Muscle layer of colon (tissue), 2 donors: ENCODE results near the gene FAM163A.

Experiments
- H3K27ac ChIP-seq: one replicate; pipeline ENCODE4 v1.7.0; 2013; ENCODE audit warnings: low read depth, mild to moderate bottlenecking, low read length, moderate library complexity
- H3K27me3 ChIP-seq, 2 donors: one replicate each; pipeline ENCODE4 v1.7.0; 2013; ENCODE audit warnings: low read length in 2 of 2, mild to moderate bottlenecking in 2 of 2; ENCODE audit not compliant: insufficient read depth in 2 of 2, control insufficient read depth in 1 of 2
- H3K36me3 ChIP-seq: one replicate; pipeline ENCODE4 v1.7.0; 2013; ENCODE audit warnings: mild to moderate bottlenecking, low read length; ENCODE audit not compliant: insufficient read depth
- H3K4me1 ChIP-seq: one replicate; pipeline ENCODE4 v1.7.0; 2013; ENCODE audit warnings: mild to moderate bottlenecking, low read length; ENCODE audit not compliant: insufficient read depth
- H3K4me3 ChIP-seq, 2 donors: one replicate each; pipeline ENCODE4 v1.7.0; 2013; ENCODE audit warnings: low read length in 2 of 2, low read depth in 1 of 2, mild to moderate bottlenecking in 1 of 2, moderate library complexity in 1 of 2
- H3K9ac ChIP-seq: one replicate; pipeline ENCODE4 v1.7.0; 2013; ENCODE audit warnings: low read length
- H3K9me3 ChIP-seq: one replicate; pipeline ENCODE4 v1.7.0; 2013; ENCODE audit warnings: mild to moderate bottlenecking, low read length
- donor health status: abdominal sarcoma.
- donor health status: Adenocarcinoma of cecum.

FAM163A gene

DNA sequence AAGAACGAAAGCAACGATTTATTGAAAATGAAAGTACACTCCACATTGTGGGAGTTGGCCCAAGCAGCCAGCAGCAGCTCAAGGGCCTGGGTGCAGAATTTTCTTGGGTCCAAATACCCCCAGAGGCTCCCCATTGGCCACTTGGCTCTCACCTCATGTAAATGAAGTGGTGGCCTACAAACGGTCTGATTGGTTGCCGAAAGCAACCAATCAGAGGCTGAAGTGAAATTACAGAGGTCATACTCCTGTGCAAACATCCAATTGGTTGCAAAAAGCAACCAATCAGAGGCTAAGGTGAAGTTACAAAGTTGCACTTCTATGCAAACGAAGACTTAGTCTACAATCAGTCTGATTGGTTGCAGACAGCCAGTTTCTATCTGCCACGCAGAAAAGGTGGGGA, 31.9 kb downstream of the FAM163A start:
- no peaks in the 10 kb centered on the region for H3K27me3 ChIP-seq
- H3K9ac ChIP-seq: no peak overlapping the region
- no peaks in the 10 kb centered on the region for H3K9me3 ChIP-seq
- no peaks in the 10 kb centered on the region for H3K36me3 ChIP-seq
- peaks cover 6% of the 10 kb centered on the region for H3K4me1 ChIP-seq
- no peak overlapping the region for H3K4me3 ChIP-seq
- H3K27ac ChIP-seq: no peak overlapping the region

- Histone ChIP-seq H3K27me3 (no peaks in the 10 kb centered on the region), H3K4me3 (no peak overlapping the region), H3K27ac (no peak overlapping the region), H3K9ac (no peak overlapping the region), H3K4me1 (peaks cover 10% of the 10 kb centered on the region), H3K9me3 (no peaks in the 10 kb centered on the region), H3K36me3 (no peaks in the 10 kb centered on the region)
These were observed 33.7 kb downstream of the FAM163A start for GRCh38 chr1:179776831-179777230.

- peaks cover 19% of the 10 kb centered on the region for H3K4me1 ChIP-seq
- H3K4me3 ChIP-seq: no peak overlapping the region
- no peaks in the 10 kb centered on the region for H3K9me3 ChIP-seq
- no peak overlapping the region for H3K9ac ChIP-seq
- no peaks in the 10 kb centered on the region for H3K36me3 ChIP-seq
- H3K27me3 ChIP-seq: no peaks in the 10 kb centered on the region
- H3K27ac ChIP-seq: no peak overlapping the region
These were observed 34.6 kb downstream of the FAM163A start for GRCh38 chr1:179777731-179778130.

DNA sequence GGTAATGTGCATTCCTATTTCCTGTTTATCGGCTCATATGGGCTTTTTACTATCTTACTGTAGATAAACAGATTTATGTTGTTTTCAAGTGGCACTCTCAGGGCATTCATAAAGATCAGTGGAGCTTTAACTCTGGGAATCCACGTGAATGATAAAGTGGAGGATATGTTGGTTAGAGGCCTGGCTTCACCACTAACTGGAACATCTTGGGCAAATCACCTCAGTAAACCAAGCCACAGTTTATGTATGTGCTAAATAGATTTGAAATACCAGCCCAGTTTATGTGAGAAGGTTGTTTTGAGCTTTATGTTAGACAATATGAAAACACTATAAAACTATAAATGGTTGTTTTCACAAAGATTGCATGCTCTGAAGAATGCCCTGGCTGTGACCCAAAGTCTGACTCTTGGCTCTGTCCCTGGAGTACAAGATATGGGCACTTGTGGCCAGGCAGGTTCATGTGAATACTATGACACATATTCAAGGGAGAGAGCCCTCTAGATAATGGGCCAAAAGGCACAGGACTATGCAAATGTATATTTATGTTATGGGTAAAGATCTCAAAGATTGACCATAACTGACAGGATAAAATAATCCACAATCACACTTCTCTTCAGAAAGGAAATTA, 36.7 kb downstream of the FAM163A start:
- Histone ChIP-seq H3K9me3 (no peaks in the 10 kb centered on the region), H3K9ac (no peak overlapping the region), H3K27ac (no peak overlapping the region), H3K4me1 (peaks cover 19% of the 10 kb centered on the region), H3K4me3 (no peak overlapping the region), H3K36me3 (no peaks in the 10 kb centered on the region), H3K27me3 (no peaks in the 10 kb centered on the region)

DNA sequence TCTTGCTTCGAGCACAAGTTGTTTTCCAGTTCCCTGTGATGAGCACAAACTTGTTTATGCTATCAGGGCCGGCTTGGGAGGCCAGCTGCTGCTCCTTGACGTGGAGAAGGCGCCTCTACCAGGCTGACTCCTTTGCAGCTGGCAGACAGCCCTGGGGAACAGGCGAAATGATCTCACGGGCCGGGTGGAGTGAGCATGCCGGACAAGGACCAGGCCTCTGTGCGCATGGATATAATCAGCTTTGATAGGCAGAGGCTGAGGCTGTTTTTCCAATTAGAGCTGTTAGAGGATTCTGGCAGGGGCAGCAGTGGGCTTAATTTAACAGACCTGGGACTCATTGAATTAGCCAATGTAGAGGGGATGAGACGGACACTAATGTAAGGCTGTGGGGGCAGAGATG, 38.9 kb downstream of the FAM163A start:
- H3K9me3 ChIP-seq: no peaks in the 10 kb centered on the region
- no peaks in the 10 kb centered on the region for H3K36me3 ChIP-seq
- peak overlapping the region; percentile 55 for H3K27ac ChIP-seq
- peaks cover 35% of the 10 kb centered on the region for H3K4me1 ChIP-seq
- H3K9ac ChIP-seq: no peak overlapping the region
- H3K27me3 ChIP-seq: no peaks in the 10 kb centered on the region
- H3K4me3 ChIP-seq: no peak overlapping the region

GRCh38 chr1:179785031-179785431, 41.9 kb downstream of the FAM163A start:
- H3K9me3 ChIP-seq: no peaks in the 10 kb centered on the region
- no peak overlapping the region for H3K27ac ChIP-seq
- peaks cover 35% of the 10 kb centered on the region for H3K4me1 ChIP-seq
- no peaks in the 10 kb centered on the region for H3K36me3 ChIP-seq
- no peak overlapping the region for H3K9ac ChIP-seq
- no peak overlapping the region for H3K4me3 ChIP-seq
- no peaks in the 10 kb centered on the region for H3K27me3 ChIP-seq

DNA sequence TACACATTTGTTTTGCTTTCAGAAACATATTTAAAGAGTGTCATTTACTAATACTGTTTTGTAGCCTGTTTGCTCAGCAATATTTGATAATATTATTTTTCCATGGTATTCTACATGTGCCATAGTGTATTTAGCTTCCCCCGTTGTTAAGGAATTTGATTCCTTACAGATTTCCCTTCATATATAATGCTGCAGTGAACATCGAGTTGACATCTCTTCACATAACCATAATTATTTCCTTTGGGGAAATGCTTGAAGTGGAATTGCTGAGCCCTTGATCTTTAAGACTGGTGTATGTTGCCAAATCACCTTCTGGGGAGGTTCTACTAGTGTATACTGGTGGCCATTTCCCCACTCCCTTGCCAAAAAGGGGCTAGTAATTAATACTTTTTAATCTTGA, 42.6 kb downstream of the FAM163A start:
- H3K36me3 ChIP-seq: no peaks in the 10 kb centered on the region
- no peak overlapping the region for H3K27ac ChIP-seq
- peaks cover 31% of the 10 kb centered on the region for H3K4me1 ChIP-seq
- no peaks in the 10 kb centered on the region for H3K9me3 ChIP-seq
- H3K27me3 ChIP-seq: no peaks in the 10 kb centered on the region
- no peak overlapping the region for H3K4me3 ChIP-seq
- H3K9ac ChIP-seq: no peak overlapping the region

GRCh38 chr1:179786815-179787685, 44.0 kb downstream of the FAM163A start:
- H3K9me3 ChIP-seq: no peaks in the 10 kb centered on the region
- H3K4me3 ChIP-seq: no peak overlapping the region
- no peaks in the 10 kb centered on the region for H3K27me3 ChIP-seq
- H3K4me1 ChIP-seq: peaks cover 29% of the 10 kb centered on the region
- H3K36me3 ChIP-seq: no peaks in the 10 kb centered on the region
- peak overlapping the region; percentile 45 for H3K27ac ChIP-seq
- no peak overlapping the region for H3K9ac ChIP-seq

GRCh38 chr1:179788259-179788658, 45.2 kb downstream of the FAM163A start:
- H3K4me3 ChIP-seq: no peak overlapping the region
- no peaks in the 10 kb centered on the region for H3K27me3 ChIP-seq
- H3K36me3 ChIP-seq: no peaks in the 10 kb centered on the region
- H3K9ac ChIP-seq: no peak overlapping the region
- no peak overlapping the region for H3K27ac ChIP-seq
- no peaks in the 10 kb centered on the region for H3K9me3 ChIP-seq
- H3K4me1 ChIP-seq: peaks cover 22% of the 10 kb centered on the region

- no peaks in the 10 kb centered on the region for H3K36me3 ChIP-seq
- no peaks in the 10 kb centered on the region for H3K27me3 ChIP-seq
- H3K9me3 ChIP-seq: no peaks in the 10 kb centered on the region
- no peak overlapping the region for H3K9ac ChIP-seq
- H3K4me3 ChIP-seq: no peak overlapping the region
- H3K27ac ChIP-seq: no peak overlapping the region
- H3K4me1 ChIP-seq: no peaks in the 10 kb centered on the region
These were observed 50.2 kb downstream of the FAM163A start for GRCh38 chr1:179793281-179793680.

- Histone ChIP-seq H3K9me3 (no peaks in the 10 kb centered on the region), H3K9ac (no peak overlapping the region), H3K4me1 (no peaks in the 10 kb centered on the region), H3K36me3 (no peaks in the 10 kb centered on the region), H3K27me3 (no peaks in the 10 kb centered on the region), H3K27ac (no peak overlapping the region), H3K4me3 (no peak overlapping the region)
These were observed 51.1 kb downstream of the FAM163A start for GRCh38 chr1:179794146-179794545.

DNA sequence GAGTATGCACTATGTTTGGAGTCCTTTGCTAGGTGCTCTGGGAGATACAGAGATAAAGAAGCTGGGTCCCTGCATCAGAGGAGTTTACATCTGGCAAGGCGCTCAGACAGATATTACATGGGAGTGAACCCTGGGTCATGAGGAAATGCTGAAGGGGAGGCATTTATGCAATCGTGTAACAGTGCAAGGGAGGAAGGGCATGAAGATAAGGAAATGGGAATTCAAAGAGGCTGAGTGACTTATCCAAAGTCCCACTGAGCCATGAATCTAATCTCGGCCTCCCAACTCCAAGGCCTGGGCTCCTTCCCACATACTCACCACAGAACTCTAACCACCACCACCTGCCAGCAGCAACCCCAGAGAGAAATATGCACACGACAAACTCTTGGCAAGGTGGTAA, 51.6 kb downstream of the FAM163A start:
- Histone ChIP-seq H3K27ac (no peak overlapping the region), H3K27me3 (no peaks in the 10 kb centered on the region), H3K9me3 (no peaks in the 10 kb centered on the region), H3K36me3 (no peaks in the 10 kb centered on the region), H3K4me1 (no peaks in the 10 kb centered on the region), H3K9ac (no peak overlapping the region), H3K4me3 (no peak overlapping the region)
